CD4-positive, CD25-positive, alpha-beta regulatory T cell (primary cell): ENCODE measurements around the gene CNFN. TPM values are rescaled to one million over a fixed set of nuclear protein-coding genes. Genes with fewer than 3 reads are reported as not detected.
"Not testable (repeated sequence)": the region's sequence is repeated elsewhere in the genome, so short reads cannot be mapped to it uniquely, and the experiment has no call there.

Source experiments
- ATAC-seq, 2 donors: fragments of 150-1000 bp; cut with Tn5 transposase; one replicate each; pipeline ENCODE4 v1.10.0; 2021; ENCODE audit warnings: low read depth in 2 of 2, moderate number of reproducible peaks in 2 of 2, moderate library complexity in 1 of 2
- DNase-seq, 3 donors: peaks; one replicate each; pipeline versions ENCODE4 v3.0.0 to v3.0.0-alpha.2; 2012 to 2022; ENCODE audit warnings: mixed read lengths in 1 of 3
- H3K27ac ChIP-seq: one replicate; pipeline ENCODE4 v1.7.0; 2013; ENCODE audit warnings: mild to moderate bottlenecking, low read length; ENCODE audit not compliant: insufficient read depth, poor library complexity, severe bottlenecking
- H3K27me3 ChIP-seq: one replicate; pipeline ENCODE4 v1.7.0; 2013; ENCODE audit warnings: low read length; ENCODE audit not compliant: control insufficient read depth, insufficient read depth
- H3K36me3 ChIP-seq: one replicate; pipeline ENCODE4 v1.7.0; 2013; ENCODE audit warnings: mild to moderate bottlenecking, low read length, moderate library complexity; ENCODE audit not compliant: control insufficient read depth, insufficient read depth
- H3K4me1 ChIP-seq: 2 replicates; pipeline ENCODE4 v1.7.0; 2013; ENCODE audit warnings: mild to moderate bottlenecking, low read length; ENCODE audit not compliant: insufficient read depth, control insufficient read depth, poor library complexity, severe bottlenecking
- H3K4me3 ChIP-seq: one replicate; pipeline ENCODE4 v1.7.0; 2013; ENCODE audit warnings: low read depth, mild to moderate bottlenecking, low read length, moderate library complexity
- H3K9me3 ChIP-seq, 2 experiments: 1 replicate in 1 of 2; 2 replicates in 1 of 2; pipeline ENCODE4 v1.7.0; 2013; ENCODE audit warnings: low read length in 2 of 2, mild to moderate bottlenecking in 1 of 2, moderate library complexity in 1 of 2; ENCODE audit not compliant: control insufficient read depth in 2 of 2
- H3K27ac Mint-ChIP-seq, 3 donors: one replicate each; pipeline ENCODE4 v1.8.0; 2020 to 2022; ENCODE audit warnings: mild to moderate bottlenecking in 3 of 3, mixed read lengths in 3 of 3, moderate library complexity in 2 of 3
- H3K27me3 Mint-ChIP-seq: one replicate; pipeline ENCODE4 v1.8.0; 2022; ENCODE audit warnings: mild to moderate bottlenecking, mixed read lengths
- H3K36me3 Mint-ChIP-seq: one replicate; pipeline ENCODE4 v1.8.0; 2020; ENCODE audit warnings: mixed read lengths
- H3K4me1 Mint-ChIP-seq, 4 donors: one replicate each; pipeline ENCODE4 v1.8.0; 2020 to 2022; ENCODE audit warnings: mixed read lengths in 4 of 4, mild to moderate bottlenecking in 1 of 4
- H3K4me3 Mint-ChIP-seq, 4 donors: one replicate each; pipeline ENCODE4 v1.8.0; 2020 to 2022; ENCODE audit warnings: mild to moderate bottlenecking in 4 of 4, mixed read lengths in 4 of 4, moderate library complexity in 3 of 4
- H3K9me3 Mint-ChIP-seq, 7 donors: one replicate each; pipeline ENCODE4 v1.8.0; 2020 to 2022; ENCODE audit warnings: mixed read lengths in 7 of 7, mild to moderate bottlenecking in 3 of 7, moderate library complexity in 2 of 7
- polyA plus RNA-seq, 4 donors: library from polyadenylated mRNA; unstranded; fragments of 300-500 nt; fragmentation: Illumina TruSeq; gene quantifications; one replicate each; pipeline ENCODE4 v1.2.3, GENCODE V29; 2021
- total RNA-seq: library from RNA; stranded (reverse); gene quantifications from one replicate; pipeline ENCODE4 v1.2.3, GENCODE V29; 2022

The CNFN gene
- total and polyA plus RNA-seq, 5 donors from 2014 or later, result 0.49 TPM; not detected in 3

GRCh38 chr19:42350417-42350816 is 39.7 kb downstream of the CNFN start:
- no peaks in the 10 kb centered on the region for H3K9me3 ChIP-seq
- H3K36me3 Mint-ChIP-seq, result peaks cover 13% of the 10 kb centered on the region
- H3K9me3 Mint-ChIP-seq, result no peaks in the 10 kb centered on the region
- no peaks in the 10 kb centered on the region for H3K4me1 ChIP-seq
- DNase-seq, result no peak
- H3K27ac ChIP-seq, result no peak overlapping the region
- H3K27ac Mint-ChIP-seq, result no peak overlapping the region
- no peak overlapping the region for H3K4me3 ChIP-seq
- no peaks in the 10 kb centered on the region for H3K27me3 ChIP-seq
- ATAC-seq, result no peak
- no peaks in the 10 kb centered on the region for H3K27me3 Mint-ChIP-seq
- no peaks in the 10 kb centered on the region for H3K36me3 ChIP-seq
- peaks cover 0 to 6% (median 0%) of the 10 kb centered on the region in 4 donors for H3K4me1 Mint-ChIP-seq
- no peak overlapping the region for H3K4me3 Mint-ChIP-seq

- Histone ChIP-seq H3K27me3 (no peaks in the 10 kb centered on the region), H3K27ac (no peak overlapping the region), H3K36me3 (no peaks in the 10 kb centered on the region), H3K4me1 (no peaks in the 10 kb centered on the region), H3K4me3 (no peak overlapping the region), H3K9me3 (no peaks in the 10 kb centered on the region)
- Mint-ChIP-seq H3K36me3 (peaks cover 21% of the 10 kb centered on the region), H3K4me1 (peaks cover 0 to 6% (median 0%) of the 10 kb centered on the region in 4 donors), H3K27me3 (no peaks in the 10 kb centered on the region), H3K4me3 (no peak overlapping the region), H3K9me3 (no peaks in the 10 kb centered on the region), H3K27ac (peak overlapping the region in 1 of 3 donors; percentile 61)
- DNase-seq, result no peak
- ATAC-seq, result no peak
These were observed 40.6 kb downstream of the CNFN start for GRCh38 chr19:42349378-42350107.

- Histone ChIP-seq H3K36me3 (no peaks in the 10 kb centered on the region), H3K4me1 (no peaks in the 10 kb centered on the region), H3K9me3 (no peaks in the 10 kb centered on the region), H3K27me3 (no peaks in the 10 kb centered on the region), H3K27ac (no peak overlapping the region), H3K4me3 (no peak overlapping the region)
- DNase-seq (no peak), ATAC-seq (no peak)
- Mint-ChIP-seq H3K9me3 (no peaks in the 10 kb centered on the region), H3K4me3 (no peak overlapping the region), H3K4me1 (peaks cover 0 to 6% (median 0%) of the 10 kb centered on the region in 4 donors), H3K27ac (no peak overlapping the region), H3K27me3 (no peaks in the 10 kb centered on the region), H3K36me3 (peaks cover 17% of the 10 kb centered on the region)
These were observed 41.9 kb downstream of the CNFN start for GRCh38 chr19:42348211-42348610.

GRCh38 chr19:42345191-42345812 is 44.8 kb downstream of the CNFN start:
- Mint-ChIP-seq H3K4me3 (no peak overlapping the region), H3K9me3 (no peaks in the 10 kb centered on the region), H3K36me3 (peaks cover 16% of the 10 kb centered on the region), H3K27me3 (no peaks in the 10 kb centered on the region), H3K27ac (peak overlapping the region in 1 of 3 donors; percentile 8), H3K4me1 (peaks cover 0 to 2% (median 0%) of the 10 kb centered on the region in 4 donors)
- Histone ChIP-seq H3K27me3 (no peaks in the 10 kb centered on the region), H3K4me3 (no peak overlapping the region), H3K27ac (no peak overlapping the region), H3K36me3 (no peaks in the 10 kb centered on the region), H3K9me3 (no peaks in the 10 kb centered on the region), H3K4me1 (no peaks in the 10 kb centered on the region)
- no peak for ATAC-seq
- no peak for DNase-seq

GRCh38 chr19:42344336-42344893 is 45.7 kb downstream of the CNFN start:
- no peak for ATAC-seq
- H3K27ac ChIP-seq, result no peak overlapping the region
- H3K4me3 ChIP-seq, result no peak overlapping the region
- H3K9me3 ChIP-seq, result no peaks in the 10 kb centered on the region
- Mint-ChIP-seq H3K4me1 (peaks cover 0 to 3% (median under 1%) of the 10 kb centered on the region in 4 donors), H3K4me3 (no peak overlapping the region), H3K27me3 (no peaks in the 10 kb centered on the region), H3K36me3 (peaks cover 14% of the 10 kb centered on the region), H3K9me3 (no peaks in the 10 kb centered on the region), H3K27ac (no peak overlapping the region)
- no peak for DNase-seq
- H3K4me1 ChIP-seq, result no peaks in the 10 kb centered on the region
- no peaks in the 10 kb centered on the region for H3K27me3 ChIP-seq
- no peaks in the 10 kb centered on the region for H3K36me3 ChIP-seq

- H3K4me3 Mint-ChIP-seq, result no peak overlapping the region
- Histone ChIP-seq H3K27ac (no peak overlapping the region), H3K4me1 (no peaks in the 10 kb centered on the region), H3K27me3 (no peaks in the 10 kb centered on the region), H3K36me3 (no peaks in the 10 kb centered on the region), H3K4me3 (no peak overlapping the region), H3K9me3 (no peaks in the 10 kb centered on the region)
- ATAC-seq (no peak), DNase-seq (no peak)
- no peaks in the 10 kb centered on the region for H3K9me3 Mint-ChIP-seq
- peaks cover 18% of the 10 kb centered on the region for H3K36me3 Mint-ChIP-seq
- no peaks in the 10 kb centered on the region for H3K27me3 Mint-ChIP-seq
- no peak overlapping the region for H3K27ac Mint-ChIP-seq
- peaks cover 0 to 8% (median 2%) of the 10 kb centered on the region in 4 donors for H3K4me1 Mint-ChIP-seq
These were observed 46.6 kb downstream of the CNFN start for GRCh38 chr19:42343344-42344110.

GRCh38 chr19:42339922-42340321 is 50.2 kb downstream of the CNFN start:
- H3K9me3 ChIP-seq, H3K4me1 ChIP-seq, H3K27me3 Mint-ChIP-seq, H3K36me3 ChIP-seq, H3K4me1 Mint-ChIP-seq, DNase-seq, H3K4me3 Mint-ChIP-seq, H3K9me3 Mint-ChIP-seq, H3K4me3 ChIP-seq, H3K27ac Mint-ChIP-seq, H3K27me3 ChIP-seq, H3K27ac ChIP-seq, ATAC-seq: not testable (repeated sequence)
- H3K36me3 Mint-ChIP-seq, result peaks cover 15% of the 10 kb centered on the region
